GM12875 (cell line): ENCODE data around the gene ATM.

Experiments
- H3K4me3 ChIP-seq: one replicate; pipeline ENCODE4 v1.5.1; 2011; ENCODE audit warnings: low read depth, low read length, control low read depth
- TF ChIP-seq, protein P1 (sequence below): IDR thresholded peaks from 2 replicates; pipeline ENCODE4 v1.5.1; 2011; ENCODE audit warnings: low read depth, mild to moderate bottlenecking, control low read depth, inconsistent platforms, low read length, moderate library complexity, borderline replicate concordance; ENCODE audit not compliant: insufficient read depth

The ATM gene

DNA sequence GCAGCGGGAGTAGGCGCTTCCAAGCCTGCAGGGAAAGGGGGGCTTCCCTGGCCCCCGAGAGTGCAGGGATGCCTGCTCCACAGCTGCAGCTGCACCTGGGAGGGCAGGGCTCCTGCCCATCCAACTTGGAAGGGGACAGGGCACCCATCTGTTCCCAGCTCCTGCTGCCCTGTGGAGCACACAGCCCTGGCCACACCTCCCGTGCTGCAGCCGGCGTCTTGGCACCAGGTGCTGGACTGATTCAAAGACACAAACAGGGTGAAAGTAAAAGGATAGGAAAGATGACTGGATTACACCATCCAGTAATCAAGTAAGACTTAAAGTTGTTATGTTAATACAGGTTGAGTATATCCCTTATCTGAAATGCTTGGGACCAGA, 15.2 kb upstream of the ATM start:
- TF ChIP-seq, protein P1, sequence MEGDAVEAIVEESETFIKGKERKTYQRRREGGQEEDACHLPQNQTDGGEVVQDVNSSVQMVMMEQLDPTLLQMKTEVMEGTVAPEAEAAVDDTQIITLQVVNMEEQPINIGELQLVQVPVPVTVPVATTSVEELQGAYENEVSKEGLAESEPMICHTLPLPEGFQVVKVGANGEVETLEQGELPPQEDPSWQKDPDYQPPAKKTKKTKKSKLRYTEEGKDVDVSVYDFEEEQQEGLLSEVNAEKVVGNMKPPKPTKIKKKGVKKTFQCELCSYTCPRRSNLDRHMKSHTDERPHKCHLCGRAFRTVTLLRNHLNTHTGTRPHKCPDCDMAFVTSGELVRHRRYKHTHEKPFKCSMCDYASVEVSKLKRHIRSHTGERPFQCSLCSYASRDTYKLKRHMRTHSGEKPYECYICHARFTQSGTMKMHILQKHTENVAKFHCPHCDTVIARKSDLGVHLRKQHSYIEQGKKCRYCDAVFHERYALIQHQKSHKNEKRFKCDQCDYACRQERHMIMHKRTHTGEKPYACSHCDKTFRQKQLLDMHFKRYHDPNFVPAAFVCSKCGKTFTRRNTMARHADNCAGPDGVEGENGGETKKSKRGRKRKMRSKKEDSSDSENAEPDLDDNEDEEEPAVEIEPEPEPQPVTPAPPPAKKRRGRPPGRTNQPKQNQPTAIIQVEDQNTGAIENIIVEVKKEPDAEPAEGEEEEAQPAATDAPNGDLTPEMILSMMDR, result no peak
- no peak overlapping the region for H3K4me3 ChIP-seq

- no peak overlapping the region for H3K4me3 ChIP-seq
- TF ChIP-seq, protein P1, result no peak
These were observed 12.4 kb upstream of the ATM start for GRCh38 chr11:108210441-108210840.

DNA sequence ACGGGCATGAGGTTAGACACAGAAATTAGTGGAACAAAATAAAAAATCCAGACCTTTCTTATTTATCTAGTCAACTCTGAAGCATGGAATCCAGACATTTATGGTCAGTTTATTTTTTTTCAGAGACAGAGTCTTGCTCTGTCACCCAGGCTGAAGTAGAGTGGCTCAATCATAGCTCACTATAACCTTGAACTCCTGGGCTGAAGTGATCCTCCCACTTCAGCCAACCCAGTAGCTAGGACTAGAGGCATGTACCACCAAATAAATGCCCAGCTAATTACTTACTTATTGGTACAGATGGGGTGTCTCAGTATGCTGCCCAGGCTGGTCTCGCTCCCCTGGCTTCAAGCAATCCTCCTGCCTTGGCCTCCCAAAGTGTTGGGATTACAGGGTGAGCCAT, 9.1 kb upstream of the ATM start:
- TF ChIP-seq, protein P1, result no peak
- no peak overlapping the region for H3K4me3 ChIP-seq

DNA sequence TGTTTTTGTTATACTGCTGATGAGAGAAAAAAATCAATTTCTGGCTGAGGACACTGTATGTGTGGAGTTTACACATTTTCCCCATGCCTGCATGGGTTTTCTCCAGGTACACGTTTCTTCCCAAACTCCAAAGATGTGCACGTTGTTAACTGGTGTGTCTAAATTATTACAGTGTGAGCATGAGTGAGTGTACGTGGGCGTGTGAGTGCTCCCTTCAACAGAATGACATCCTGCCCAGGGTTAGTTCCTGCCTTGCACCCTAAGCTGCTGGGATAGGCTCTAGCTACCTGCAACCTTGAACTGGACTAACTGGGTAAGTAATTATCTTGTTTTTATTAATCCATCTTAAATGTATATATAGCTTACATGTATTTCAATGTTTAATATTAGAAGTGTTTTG, 5.9 kb upstream of the ATM start:
- TF ChIP-seq, protein P1, result no peak
- H3K4me3 ChIP-seq, result no peak overlapping the region

DNA sequence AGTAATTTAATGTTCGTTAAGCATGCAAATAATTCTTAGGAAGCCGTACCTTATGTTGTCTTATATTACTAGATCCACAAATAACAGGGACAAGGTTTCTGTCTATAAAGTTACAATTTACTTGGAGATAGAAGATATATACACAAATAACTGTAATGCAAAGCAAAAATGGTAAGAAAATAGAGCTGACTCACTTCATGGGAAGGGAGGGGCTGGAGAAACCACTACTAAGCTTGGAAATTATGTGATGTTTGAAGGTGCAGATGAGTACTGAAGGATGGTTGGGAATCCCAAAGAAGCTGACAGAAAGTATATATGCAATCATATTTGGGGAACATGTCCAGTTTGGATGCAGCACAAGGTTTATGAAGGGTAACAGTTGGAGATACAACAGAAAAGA, 4.4 kb upstream of the ATM start:
- TF ChIP-seq, protein P1, result no peak
- H3K4me3 ChIP-seq, result no peak overlapping the region

DNA sequence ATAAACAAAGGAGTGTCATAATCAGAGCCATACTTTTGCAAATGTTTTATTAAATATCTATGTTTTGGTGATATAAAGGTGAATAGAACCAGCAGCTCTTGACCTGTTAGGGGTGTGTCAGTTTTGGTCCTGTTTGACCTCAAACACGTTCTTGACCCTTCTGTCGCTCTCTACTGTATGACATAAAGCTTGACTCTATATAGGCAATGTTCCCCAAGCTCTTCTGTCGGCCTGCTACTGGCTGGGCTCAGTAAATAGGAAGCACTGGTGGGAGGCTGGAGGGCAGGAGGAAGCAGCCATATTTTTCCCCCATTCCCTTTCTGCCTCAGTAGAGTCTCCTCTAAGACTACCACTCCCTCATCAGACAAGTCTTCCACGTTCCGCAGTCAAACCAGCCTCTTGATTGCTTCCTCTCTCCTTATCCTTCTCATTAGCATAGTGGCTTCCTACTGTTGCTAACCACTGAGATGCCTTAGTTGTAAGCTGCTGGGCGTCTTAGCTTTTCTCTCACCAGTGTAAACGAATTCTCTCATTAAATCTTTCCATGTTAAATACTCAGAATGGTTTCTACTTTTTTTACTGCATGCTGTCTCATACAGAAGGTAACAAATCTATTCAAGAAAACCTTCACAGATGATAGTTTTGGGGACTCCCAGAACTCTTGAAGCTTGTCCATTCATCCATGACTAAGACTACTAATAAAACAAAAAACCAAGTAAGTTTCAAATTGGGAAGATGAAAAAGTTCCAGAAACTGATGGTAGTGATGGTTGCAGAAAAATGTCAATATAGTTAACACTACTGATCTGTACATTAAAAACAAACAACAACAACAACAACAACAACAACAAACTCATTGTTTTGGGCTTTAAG, 3.7 kb upstream of the ATM start:
- TF ChIP-seq, protein P1, result no peak
- no peak overlapping the region for H3K4me3 ChIP-seq

DNA sequence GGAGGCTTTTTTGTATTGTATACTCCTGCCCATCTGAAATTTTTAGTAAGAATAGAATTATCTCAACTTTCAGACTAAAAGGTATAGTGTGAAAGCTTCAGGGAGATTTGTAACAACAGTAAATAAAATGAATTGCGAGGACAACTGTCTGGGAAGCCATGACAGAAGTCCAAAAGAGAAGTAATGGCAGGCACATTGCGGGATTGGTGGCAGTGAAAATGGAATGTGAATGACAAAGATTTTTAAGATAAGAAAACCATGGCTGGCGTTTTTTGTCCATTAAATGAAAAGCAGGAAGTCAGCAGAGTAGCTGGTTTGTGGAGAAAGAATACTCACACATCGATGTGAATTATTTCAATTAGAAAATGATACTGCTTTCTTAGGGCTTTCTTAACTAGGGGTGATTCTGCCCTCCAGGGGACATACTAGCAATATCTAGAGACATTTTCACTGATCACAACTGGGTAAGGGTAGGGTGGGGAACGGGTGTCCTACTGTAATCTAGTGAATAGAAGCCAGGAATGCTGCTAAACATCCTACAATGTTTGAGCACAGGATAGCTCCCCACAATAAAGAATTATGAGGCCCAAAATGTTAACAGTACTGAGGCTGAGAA, 2.0 kb upstream of the ATM start:
- peak overlapping the region; percentile 80 for H3K4me3 ChIP-seq
- TF ChIP-seq, protein P1, result no peak
